ENCODE measurements around the gene PTPRN2.

GRCh38 chr7:157683747-157684156 is 903.9 kb downstream of the PTPRN2 start:
- no peak for TF ChIP-seq CTCF (IDR thresholded peaks at IDR 0.05)
- no peak for TF ChIP-seq ZFX (IDR thresholded peaks at IDR 0.05; ENCODE audit: borderline replicate concordance)
